ENCODE results near the gene MDM2.

The MDM2 gene

GRCh38 chr12:68807576-68808387, at the start of gene MDM2:
MDM2 (plus strand) TSS chr12:68808177; CDS start chr12:68808478, 301 bp downstream.
- peak; percentile 84 for DNase-seq

- no peak for DNase-seq
Observed at GRCh38 chr12:68759852-68760251, 48.1 kb upstream of the MDM2 start.

- DNase-seq = no peak
Observed at GRCh38 chr12:68760806-68761441, 47.1 kb upstream of the MDM2 start.

GRCh38 chr12:68761442-68761812, 46.5 kb upstream of the MDM2 start:
- no peak for DNase-seq

GRCh38 chr12:68761901-68762630, 45.9 kb upstream of the MDM2 start:
- DNase-seq = no peak

GRCh38 chr12:68762691-68763090, 45.3 kb upstream of the MDM2 start:
- no peak for DNase-seq

GRCh38 chr12:68765696-68766095, 42.3 kb upstream of the MDM2 start:
- no peak for DNase-seq

GRCh38 chr12:68766646-68767045, 41.3 kb upstream of the MDM2 start:
- DNase-seq = no peak

- no peak for DNase-seq
Observed at GRCh38 chr12:68767191-68767590, 40.8 kb upstream of the MDM2 start.

GRCh38 chr12:68768431-68768939, 39.5 kb upstream of the MDM2 start:
- no peak for DNase-seq

GRCh38 chr12:68769941-68770340, 38.0 kb upstream of the MDM2 start:
- DNase-seq = no peak

GRCh38 chr12:68771223-68771925, 36.6 kb upstream of the MDM2 start:
- no peak for DNase-seq

- no peak for DNase-seq
Observed at GRCh38 chr12:68772714-68773113, 35.3 kb upstream of the MDM2 start.

- no peak for DNase-seq
Observed at GRCh38 chr12:68773582-68773981, 34.4 kb upstream of the MDM2 start.

- no peak for DNase-seq
Observed at GRCh38 chr12:68775121-68775630, 32.8 kb upstream of the MDM2 start.

GRCh38 chr12:68776976-68777610, 30.9 kb upstream of the MDM2 start:
- no peak for DNase-seq

GRCh38 chr12:68779280-68779679, 28.7 kb upstream of the MDM2 start:
- no peak for DNase-seq

- DNase-seq = no peak
Observed at GRCh38 chr12:68780731-68781130, 27.2 kb upstream of the MDM2 start.

GRCh38 chr12:68781728-68782127, 26.2 kb upstream of the MDM2 start:
- DNase-seq = no peak

- DNase-seq = no peak
Observed at GRCh38 chr12:68784015-68784414, 24.0 kb upstream of the MDM2 start.

GRCh38 chr12:68785358-68785757, 22.6 kb upstream of the MDM2 start:
- DNase-seq = no peak

GRCh38 chr12:68785823-68786222, 22.2 kb upstream of the MDM2 start:
- DNase-seq = no peak
